ENCODE results near the gene ZNF33B.
"Not testable (repeated sequence)": the region's sequence is repeated elsewhere in the genome, so short reads cannot be mapped to it uniquely, and the experiment has no call there.

The ZNF33B gene

GRCh38 chr10:42638055-42638820 is at the start of gene ZNF33B:
Gene ZNF33B, minus strand, starts transcription at chr10:42638570. Its CDS starts 1,642 bp downstream, at chr10:42636928.
- in situ Hi-C loops (cut with MboI; ENCODE audit: low pct_unique_long_range_greater_than_20kb, low sequenced_read_pairs), result no loop called here
- DNase-seq, result peak; percentile 96

GRCh38 chr10:42684517-42684916 is 46.1 kb upstream of the ZNF33B start:
- in situ Hi-C loops (cut with MboI; ENCODE audit: low pct_unique_long_range_greater_than_20kb, low sequenced_read_pairs), result no loop called here
- no peak for DNase-seq

- in situ Hi-C loops (cut with MboI; ENCODE audit: low pct_unique_long_range_greater_than_20kb, low sequenced_read_pairs), result no loop called here
- no peak for DNase-seq
Measured at GRCh38 chr10:42680267-42680666, 41.9 kb upstream of the ZNF33B start.

- in situ Hi-C loops (cut with MboI; ENCODE audit: low pct_unique_long_range_greater_than_20kb, low sequenced_read_pairs), result not testable (repeated sequence)
- DNase-seq, result peak; percentile 31
Measured at GRCh38 chr10:42665181-42665979, 27.0 kb upstream of the ZNF33B start.

- DNase-seq, result no peak
- in situ Hi-C loops (cut with MboI; ENCODE audit: low pct_unique_long_range_greater_than_20kb, low sequenced_read_pairs), result no loop called here
Measured at GRCh38 chr10:42654419-42654818, 16.0 kb upstream of the ZNF33B start.

- in situ Hi-C loops (cut with MboI; ENCODE audit: low pct_unique_long_range_greater_than_20kb, low sequenced_read_pairs), result no loop called here
- DNase-seq, result no peak
Measured at GRCh38 chr10:42652858-42653257, 14.5 kb upstream of the ZNF33B start.

- DNase-seq, result no peak
- in situ Hi-C loops (cut with MboI; ENCODE audit: low pct_unique_long_range_greater_than_20kb, low sequenced_read_pairs), result no loop called here
Measured at GRCh38 chr10:42650374-42650773, 12.0 kb upstream of the ZNF33B start.

GRCh38 chr10:42648512-42648911 is 10.1 kb upstream of the ZNF33B start:
- in situ Hi-C loops (cut with MboI; ENCODE audit: low pct_unique_long_range_greater_than_20kb, low sequenced_read_pairs), result no loop called here
- no peak for DNase-seq

- in situ Hi-C loops (cut with MboI; ENCODE audit: low pct_unique_long_range_greater_than_20kb, low sequenced_read_pairs), result no loop called here
- DNase-seq, result no peak
Measured at GRCh38 chr10:42646687-42647640, 8.6 kb upstream of the ZNF33B start.

GRCh38 chr10:42646214-42646613 is 7.8 kb upstream of the ZNF33B start:
- DNase-seq, result no peak
- in situ Hi-C loops (cut with MboI; ENCODE audit: low pct_unique_long_range_greater_than_20kb, low sequenced_read_pairs), result no loop called here

GRCh38 chr10:42645516-42645915 is 7.1 kb upstream of the ZNF33B start:
- no peak for DNase-seq
- in situ Hi-C loops (cut with MboI; ENCODE audit: low pct_unique_long_range_greater_than_20kb, low sequenced_read_pairs), result no loop called here

GRCh38 chr10:42645103-42645502 is 6.7 kb upstream of the ZNF33B start:
- in situ Hi-C loops (cut with MboI; ENCODE audit: low pct_unique_long_range_greater_than_20kb, low sequenced_read_pairs), result no loop called here
- DNase-seq, result no peak

GRCh38 chr10:42640610-42641229 is 2.4 kb upstream of the ZNF33B start:
- peak; percentile 20 for DNase-seq
- in situ Hi-C loops (cut with MboI; ENCODE audit: low pct_unique_long_range_greater_than_20kb, low sequenced_read_pairs), result no loop called here

- no peak for DNase-seq
- in situ Hi-C loops (cut with MboI; ENCODE audit: low pct_unique_long_range_greater_than_20kb, low sequenced_read_pairs), result no loop called here
Measured at GRCh38 chr10:42638821-42639270, 476 bp upstream of the ZNF33B start.

GRCh38 chr10:42637648-42638054 is 719 bp downstream of the ZNF33B start:
- DNase-seq, result no peak
- in situ Hi-C loops (cut with MboI; ENCODE audit: low pct_unique_long_range_greater_than_20kb, low sequenced_read_pairs), result no loop called here

- in situ Hi-C loops (cut with MboI; ENCODE audit: low pct_unique_long_range_greater_than_20kb, low sequenced_read_pairs), result no loop called here
- no peak for DNase-seq
Measured at GRCh38 chr10:42637142-42637541, 1.2 kb downstream of the ZNF33B start.

- DNase-seq, result no peak
- in situ Hi-C loops (cut with MboI; ENCODE audit: low pct_unique_long_range_greater_than_20kb, low sequenced_read_pairs), result no loop called here
Measured at GRCh38 chr10:42635098-42635497, 3.3 kb downstream of the ZNF33B start.

- DNase-seq, result no peak
- in situ Hi-C loops (cut with MboI; ENCODE audit: low pct_unique_long_range_greater_than_20kb, low sequenced_read_pairs), result no loop called here
Measured at GRCh38 chr10:42632564-42632963, 5.8 kb downstream of the ZNF33B start.
